Stimulated activated CD8-positive, alpha-beta memory T cell treated with anti-CD3 and anti-CD28 coated beads, Interleukin-7, amount 100 ng/mL, for 4 hours (primary cell): ENCODE results near the gene VSNL1.

ENCODE experiments used
- DNase-seq, 2 donors: peaks; one replicate each; pipeline ENCODE4 v3.0.0-alpha.2; 2020; ENCODE audit warnings: low read depth in 2 of 2

VSNL1 gene

GRCh38 chr2:17690776-17691175 is 150.3 kb downstream of the VSNL1 start:
- no peak for DNase-seq
